Measurements from ENCODE around the gene KCNK13.
"Not testable (repeated sequence)": the region's sequence is repeated elsewhere in the genome, so short reads cannot be mapped to it uniquely, and the experiment has no call there.

Gene KCNK13

DNA sequence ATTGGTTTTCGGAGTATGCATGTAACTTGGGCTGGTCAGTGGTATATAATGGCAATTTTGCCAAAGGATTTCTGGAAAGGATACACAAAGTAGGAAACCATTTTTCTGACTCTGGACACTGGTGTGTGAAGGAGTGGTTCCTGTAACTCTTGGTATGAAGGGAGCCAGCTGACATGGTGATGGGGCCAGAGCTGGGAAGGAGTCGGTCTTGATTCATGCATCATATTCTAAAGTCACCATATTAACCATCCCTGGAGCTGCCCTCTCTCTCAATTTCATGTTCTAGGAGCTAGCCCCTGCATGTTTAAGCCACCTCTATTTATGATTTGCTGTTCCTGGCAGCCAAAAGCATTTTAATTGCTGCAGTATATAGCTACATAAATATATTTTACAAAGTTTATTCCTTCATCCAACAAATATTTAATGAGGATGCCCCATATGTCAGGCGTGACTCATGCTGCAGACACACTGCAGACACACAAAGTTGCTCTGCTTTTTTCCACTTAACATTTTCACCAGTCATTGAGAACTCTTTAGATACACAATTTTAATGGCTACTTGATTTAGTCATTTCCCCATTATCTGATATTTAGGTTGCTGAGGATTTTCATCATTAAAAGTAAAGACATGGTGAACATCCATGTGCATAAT, 115.9 kb downstream of the KCNK13 start:
- H3K36me3 Mint-ChIP-seq (ENCODE audit: low read depth): peaks cover 8% of the 10 kb centered on the region
- H3K4me3 Mint-ChIP-seq: no peak overlapping the region

DNA sequence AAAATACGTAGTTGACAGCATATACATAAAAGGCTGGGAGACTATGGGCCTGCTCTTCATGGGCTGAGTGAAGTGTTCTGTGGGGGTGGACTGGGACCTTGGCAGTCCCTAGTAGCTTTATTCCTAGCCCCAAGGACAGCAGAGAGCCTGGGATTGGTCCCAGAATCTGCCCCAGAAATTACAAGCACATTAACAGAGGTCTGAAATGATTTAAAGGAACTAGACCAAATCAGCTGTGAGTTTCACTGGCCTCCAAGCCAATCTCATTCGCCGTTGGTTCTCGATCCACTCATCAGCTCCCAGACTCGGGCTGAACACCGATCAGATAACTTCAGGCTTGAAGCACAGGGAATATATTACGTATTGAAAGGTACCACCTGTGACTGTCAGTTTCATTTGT, 117.6 kb downstream of the KCNK13 start:
- Mint-ChIP-seq H3K4me1 (ENCODE audit: low read depth) (no peaks in the 10 kb centered on the region), H3K4me3 (no peak overlapping the region), H3K36me3 (ENCODE audit: low read depth) (peaks cover 20% of the 10 kb centered on the region), H3K27me3 (peaks cover 3% of the 10 kb centered on the region), H3K27ac (no peak overlapping the region), H3K9me3 (no peaks in the 10 kb centered on the region)
- intact Hi-C loops (cut with micrococcal nuclease): no loop called here

More for the DNA sequence above, 115.9 kb downstream of the KCNK13 start:
- H3K9me3 Mint-ChIP-seq: peaks cover 15% of the 10 kb centered on the region
- H3K27me3 Mint-ChIP-seq: peaks cover 3% of the 10 kb centered on the region
- H3K4me1 Mint-ChIP-seq (ENCODE audit: low read depth): no peaks in the 10 kb centered on the region
- intact Hi-C loops (cut with micrococcal nuclease): no loop called here
- H3K27ac Mint-ChIP-seq: no peak overlapping the region

DNA sequence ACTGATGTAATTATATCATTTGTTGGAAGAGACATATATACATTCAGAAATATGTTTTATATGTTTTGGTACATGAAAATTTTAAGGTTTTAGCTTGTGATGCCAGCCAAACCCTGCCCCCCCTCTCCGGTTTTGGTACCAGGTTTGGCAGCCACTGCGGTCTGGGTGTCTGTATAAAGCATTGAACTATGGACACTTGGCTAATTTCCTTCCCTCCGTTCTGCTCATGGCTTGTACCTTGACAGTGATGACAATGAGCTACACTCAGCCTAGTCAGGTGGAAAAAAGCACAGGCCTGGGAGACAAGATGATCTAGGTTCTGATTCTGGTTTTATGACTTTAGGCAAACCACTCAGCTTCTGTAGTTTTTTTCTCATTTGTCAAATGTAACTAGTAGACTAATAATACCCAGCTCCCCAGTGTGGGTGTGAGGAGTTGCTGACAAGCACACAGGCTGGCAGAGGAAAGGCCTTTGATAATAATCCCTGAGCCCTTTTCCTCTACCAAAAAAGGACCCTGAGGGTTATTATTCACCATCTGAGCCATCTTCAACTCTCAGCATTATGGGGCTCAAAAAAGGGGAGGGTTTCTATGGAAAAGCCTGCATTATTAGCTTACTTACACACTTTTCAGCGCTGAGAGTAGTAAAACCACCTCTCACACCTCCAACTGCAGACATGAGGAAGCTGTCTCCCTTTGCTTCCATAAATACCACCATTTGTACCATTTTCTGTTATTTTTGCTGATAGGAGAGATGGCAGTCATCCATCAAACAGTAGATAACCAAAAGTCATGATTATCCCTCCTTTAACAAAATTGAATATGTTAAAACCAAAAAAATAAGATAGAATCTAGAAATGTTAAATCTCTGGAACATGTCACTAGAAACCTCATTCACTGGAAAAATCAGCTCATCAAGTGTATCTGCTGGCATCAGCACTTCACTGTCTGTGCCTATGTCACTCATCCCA, 118.3 kb downstream of the KCNK13 start:
- Mint-ChIP-seq H3K9me3 (no peaks in the 10 kb centered on the region), H3K36me3 (ENCODE audit: low read depth) (peaks cover 28% of the 10 kb centered on the region), H3K4me3 (no peak overlapping the region), H3K27ac (no peak overlapping the region), H3K27me3 (peaks cover 3% of the 10 kb centered on the region), H3K4me1 (ENCODE audit: low read depth) (no peaks in the 10 kb centered on the region)
- intact Hi-C loops (cut with micrococcal nuclease): no loop called here

DNA sequence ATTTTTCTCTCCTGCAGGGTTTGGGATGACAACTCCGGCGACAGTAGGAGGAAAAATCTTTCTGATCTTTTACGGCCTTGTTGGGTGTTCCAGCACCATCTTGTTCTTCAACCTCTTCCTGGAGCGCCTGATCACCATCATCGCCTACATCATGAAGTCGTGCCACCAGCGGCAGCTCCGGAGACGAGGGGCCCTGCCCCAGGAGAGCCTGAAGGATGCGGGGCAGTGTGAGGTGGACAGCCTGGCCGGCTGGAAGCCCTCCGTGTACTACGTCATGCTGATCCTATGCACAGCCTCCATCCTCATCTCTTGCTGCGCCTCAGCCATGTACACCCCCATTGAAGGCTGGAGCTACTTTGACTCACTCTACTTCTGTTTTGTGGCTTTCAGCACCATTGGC, 122.3 kb downstream of the KCNK13 start:
- Mint-ChIP-seq H3K9me3 (peaks cover 12% of the 10 kb centered on the region), H3K36me3 (ENCODE audit: low read depth) (peaks cover 50% of the 10 kb centered on the region), H3K27ac (no peak overlapping the region), H3K4me1 (ENCODE audit: low read depth) (no peaks in the 10 kb centered on the region), H3K4me3 (no peak overlapping the region), H3K27me3 (peaks cover 4% of the 10 kb centered on the region)
- intact Hi-C loops (cut with micrococcal nuclease): no loop called here

DNA sequence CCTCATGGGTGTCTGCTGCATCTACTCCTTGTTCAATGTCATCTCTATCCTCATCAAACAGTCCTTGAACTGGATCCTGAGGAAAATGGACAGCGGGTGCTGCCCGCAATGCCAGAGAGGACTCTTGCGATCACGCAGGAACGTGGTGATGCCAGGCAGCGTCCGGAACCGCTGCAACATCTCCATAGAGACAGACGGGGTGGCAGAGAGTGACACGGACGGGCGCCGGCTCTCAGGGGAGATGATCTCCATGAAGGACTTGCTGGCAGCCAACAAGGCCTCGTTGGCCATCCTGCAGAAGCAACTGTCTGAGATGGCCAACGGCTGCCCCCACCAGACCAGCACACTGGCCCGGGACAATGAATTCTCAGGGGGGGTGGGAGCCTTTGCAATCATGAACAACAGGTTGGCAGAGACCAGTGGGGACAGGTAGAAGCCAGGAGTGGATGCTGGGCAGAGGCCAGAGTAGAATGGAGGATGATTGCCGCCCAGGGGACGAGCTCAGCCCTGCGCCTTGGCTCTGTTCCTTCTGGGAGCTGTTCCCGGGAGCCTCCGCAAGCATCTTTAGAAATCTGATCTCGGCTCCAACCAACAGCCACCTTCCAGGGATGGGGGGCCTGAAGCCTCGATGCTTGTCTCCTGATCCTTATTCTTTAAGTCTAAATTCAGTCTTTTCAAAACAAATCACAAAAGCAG, 122.9 kb downstream of the KCNK13 start:
- Mint-ChIP-seq H3K36me3 (ENCODE audit: low read depth) (peaks cover 55% of the 10 kb centered on the region), H3K27me3 (peaks cover 4% of the 10 kb centered on the region), H3K4me3 (no peak overlapping the region), H3K27ac (no peak overlapping the region), H3K9me3 (peaks cover 12% of the 10 kb centered on the region), H3K4me1 (ENCODE audit: low read depth) (no peaks in the 10 kb centered on the region)
- intact Hi-C loops (cut with micrococcal nuclease): no loop called here

DNA sequence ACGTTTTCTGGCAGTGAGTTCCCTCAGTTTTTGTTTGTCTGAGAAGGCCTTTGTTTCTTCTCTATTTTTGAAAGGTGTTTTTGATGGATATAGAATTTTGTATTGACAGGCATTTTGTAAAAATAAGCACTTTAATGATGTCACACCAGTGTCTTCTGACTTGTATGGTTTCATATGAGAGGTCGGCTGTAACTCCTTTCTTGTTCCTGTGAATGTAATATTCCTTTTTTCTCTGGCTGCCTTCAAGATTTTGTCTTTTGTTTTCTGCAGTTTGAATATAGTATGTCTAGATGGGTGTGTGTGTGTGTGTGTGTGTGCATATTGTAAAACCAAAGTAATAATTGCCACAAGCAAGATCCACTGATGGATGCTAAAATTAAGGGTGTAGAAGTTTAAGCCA, 126.8 kb downstream of the KCNK13 start:
- Mint-ChIP-seq H3K4me3 (no peak overlapping the region), H3K36me3 (ENCODE audit: low read depth) (peaks cover 43% of the 10 kb centered on the region), H3K27me3 (peaks cover 1% of the 10 kb centered on the region), H3K9me3 (peaks cover 12% of the 10 kb centered on the region), H3K4me1 (ENCODE audit: low read depth) (no peaks in the 10 kb centered on the region), H3K27ac (no peak overlapping the region)
- intact Hi-C loops (cut with micrococcal nuclease): no loop called here

DNA sequence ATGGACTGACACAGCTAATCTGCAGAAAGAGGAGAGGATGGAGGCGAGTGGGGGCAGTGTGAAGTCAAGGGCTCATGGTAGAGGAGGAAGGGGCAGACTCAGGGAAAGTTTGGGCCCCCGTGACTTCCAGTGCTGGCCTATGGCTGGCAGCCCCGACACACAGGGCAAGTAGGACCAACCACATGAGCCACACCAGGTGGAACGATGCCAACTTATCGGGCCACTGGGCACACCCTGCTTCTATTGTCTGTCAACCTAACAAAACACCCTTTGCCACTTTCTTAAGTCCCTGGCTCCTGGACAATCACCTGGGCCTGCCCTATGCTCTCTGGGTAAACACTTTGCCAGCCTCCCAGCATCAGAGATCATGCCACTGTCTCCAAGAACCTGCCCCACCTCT, 129.4 kb downstream of the KCNK13 start:
- peaks cover 12% of the 10 kb centered on the region for H3K9me3 Mint-ChIP-seq

DNA sequence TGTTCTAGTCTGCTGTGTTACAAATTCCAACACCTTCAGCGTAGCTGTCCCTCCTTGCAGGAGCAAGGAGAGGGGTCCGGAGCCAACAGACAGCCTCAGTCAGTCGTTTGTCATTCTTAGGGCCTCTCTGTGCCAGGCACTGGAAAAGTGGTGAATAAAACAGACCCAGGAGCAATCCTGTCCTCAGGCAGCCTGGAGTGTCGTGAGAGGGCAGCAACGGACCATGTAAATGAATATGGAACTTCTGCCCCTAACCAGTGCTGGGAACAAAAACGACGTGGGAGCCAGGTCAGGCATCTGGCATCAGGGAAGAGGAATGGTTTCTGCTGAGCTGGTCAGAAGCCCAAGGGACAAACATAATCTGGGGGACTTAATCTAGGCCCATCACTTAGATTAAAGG, 129.8 kb downstream of the KCNK13 start:
- H3K27me3 Mint-ChIP-seq: peaks cover 17% of the 10 kb centered on the region
- intact Hi-C loops (cut with micrococcal nuclease): no loop called here
- no peak overlapping the region for H3K4me3 Mint-ChIP-seq
- H3K27ac Mint-ChIP-seq: peak overlapping the region; percentile 6
- no peaks in the 10 kb centered on the region for H3K4me1 Mint-ChIP-seq (ENCODE audit: low read depth)
- peaks cover 12% of the 10 kb centered on the region for H3K9me3 Mint-ChIP-seq
- peaks cover 13% of the 10 kb centered on the region for H3K36me3 Mint-ChIP-seq (ENCODE audit: low read depth)

More for the DNA sequence above, 129.4 kb downstream of the KCNK13 start:
- H3K36me3 Mint-ChIP-seq (ENCODE audit: low read depth): peaks cover 17% of the 10 kb centered on the region
- intact Hi-C loops (cut with micrococcal nuclease): no loop called here
- peaks cover 15% of the 10 kb centered on the region for H3K27me3 Mint-ChIP-seq
- no peaks in the 10 kb centered on the region for H3K4me1 Mint-ChIP-seq (ENCODE audit: low read depth)
- H3K4me3 Mint-ChIP-seq: no peak overlapping the region
- peak overlapping the region; percentile 6 for H3K27ac Mint-ChIP-seq

DNA sequence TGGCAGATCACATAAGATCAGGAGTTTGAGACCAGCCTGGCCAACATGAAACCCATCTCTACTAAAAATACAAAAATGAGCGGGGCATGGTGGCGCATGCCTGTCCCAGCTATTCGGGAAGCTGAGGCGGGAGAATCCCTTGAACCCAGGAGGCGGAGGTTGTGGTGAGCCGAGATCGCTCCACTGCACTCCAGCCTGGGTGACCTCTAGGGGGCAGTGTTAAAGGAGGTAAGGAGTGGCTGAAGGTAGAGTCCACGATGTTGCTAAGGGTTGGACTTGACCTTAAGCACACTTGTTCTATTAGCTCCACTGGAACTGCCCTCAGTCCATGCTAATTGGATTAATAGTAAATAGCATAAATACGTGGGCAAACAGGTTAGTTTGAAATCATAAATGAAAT, 132.1 kb downstream of the KCNK13 start:
- Mint-ChIP-seq H3K4me3 (no peak overlapping the region), H3K27ac (no peak overlapping the region), H3K4me1 (ENCODE audit: low read depth) (no peaks in the 10 kb centered on the region), H3K9me3 (peaks cover 2% of the 10 kb centered on the region), H3K27me3 (peaks cover 25% of the 10 kb centered on the region), H3K36me3 (ENCODE audit: low read depth) (peaks cover 7% of the 10 kb centered on the region)
- intact Hi-C loops (cut with micrococcal nuclease): no loop called here

DNA sequence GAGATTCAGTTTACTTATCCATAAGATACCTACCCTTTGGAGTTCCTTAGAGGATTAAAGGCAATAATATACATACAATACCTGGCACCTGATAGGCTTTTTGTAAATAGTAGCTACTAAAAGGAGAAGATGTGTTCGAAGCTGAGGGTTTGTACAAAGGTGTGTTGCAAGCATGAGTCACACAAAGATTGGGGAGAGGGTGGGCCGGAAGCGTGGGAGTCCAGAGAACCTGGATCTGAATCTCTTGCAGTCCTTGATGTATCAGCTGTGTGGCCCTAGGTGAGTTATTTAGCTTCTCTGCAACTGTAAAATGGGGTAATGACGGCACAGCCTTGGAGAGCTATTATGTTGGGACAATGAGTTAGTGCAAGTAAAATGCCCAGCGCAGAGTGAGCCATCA, 132.9 kb downstream of the KCNK13 start:
- Mint-ChIP-seq H3K36me3 (ENCODE audit: low read depth) (no peaks in the 10 kb centered on the region), H3K27ac (no peak overlapping the region), H3K27me3 (peaks cover 25% of the 10 kb centered on the region), H3K9me3 (no peaks in the 10 kb centered on the region), H3K4me3 (no peak overlapping the region), H3K4me1 (ENCODE audit: low read depth) (no peaks in the 10 kb centered on the region)
- intact Hi-C loops (cut with micrococcal nuclease): no loop called here

DNA sequence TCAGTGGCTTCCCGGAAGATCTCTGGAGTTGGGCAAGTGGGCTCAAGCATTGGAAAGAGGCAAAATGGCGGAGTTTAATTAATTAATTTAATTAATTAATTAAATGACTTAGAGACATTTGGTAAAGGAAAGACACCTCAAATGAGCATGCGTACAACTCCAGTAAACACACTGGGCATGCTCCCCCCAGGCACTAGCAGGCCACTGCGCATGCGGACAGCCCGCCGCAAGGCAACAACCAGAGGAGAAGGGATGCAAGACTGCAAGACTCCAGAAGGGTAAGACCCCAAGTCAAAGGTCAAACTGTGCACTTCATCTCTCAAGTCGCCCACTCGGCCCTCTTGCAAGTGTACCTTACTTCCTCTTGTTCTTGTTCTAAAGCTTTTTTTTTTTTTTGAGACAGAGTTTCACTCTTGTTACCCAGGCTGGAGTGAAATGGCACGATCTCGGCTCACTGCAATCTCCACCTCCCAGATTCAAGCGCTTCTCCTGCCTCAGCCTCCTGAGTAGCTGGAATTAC, 136.8 kb downstream of the KCNK13 start:
- Mint-ChIP-seq H3K27ac (no peak overlapping the region), H3K27me3 (peaks cover 28% of the 10 kb centered on the region), H3K4me1 (ENCODE audit: low read depth) (no peaks in the 10 kb centered on the region), H3K9me3 (peaks cover 13% of the 10 kb centered on the region), H3K4me3 (no peak overlapping the region), H3K36me3 (ENCODE audit: low read depth) (no peaks in the 10 kb centered on the region)
- intact Hi-C loops (cut with micrococcal nuclease): no loop called here

DNA sequence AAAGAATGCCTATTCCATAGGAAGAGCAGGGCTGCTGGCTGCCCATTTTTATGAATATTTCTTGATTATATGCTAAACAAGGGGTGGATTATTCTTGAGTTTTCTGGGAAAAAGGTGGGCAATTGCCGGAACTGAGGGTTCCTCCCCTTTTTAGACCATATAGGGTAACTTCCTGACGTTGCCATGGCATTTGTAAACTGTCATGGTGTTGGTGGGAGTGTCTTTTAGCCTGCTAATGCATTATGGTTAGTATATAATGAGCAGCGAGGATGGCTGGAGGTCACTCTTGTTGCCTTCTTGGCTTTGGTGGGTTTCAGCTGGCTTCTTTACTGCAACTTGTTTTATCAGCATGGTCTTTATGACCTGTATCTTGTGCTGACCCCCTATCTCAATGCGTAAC, 138.8 kb downstream of the KCNK13 start:
- H3K9me3 Mint-ChIP-seq: peaks cover 17% of the 10 kb centered on the region
- H3K27ac Mint-ChIP-seq: not testable (repeated sequence)

DNA sequence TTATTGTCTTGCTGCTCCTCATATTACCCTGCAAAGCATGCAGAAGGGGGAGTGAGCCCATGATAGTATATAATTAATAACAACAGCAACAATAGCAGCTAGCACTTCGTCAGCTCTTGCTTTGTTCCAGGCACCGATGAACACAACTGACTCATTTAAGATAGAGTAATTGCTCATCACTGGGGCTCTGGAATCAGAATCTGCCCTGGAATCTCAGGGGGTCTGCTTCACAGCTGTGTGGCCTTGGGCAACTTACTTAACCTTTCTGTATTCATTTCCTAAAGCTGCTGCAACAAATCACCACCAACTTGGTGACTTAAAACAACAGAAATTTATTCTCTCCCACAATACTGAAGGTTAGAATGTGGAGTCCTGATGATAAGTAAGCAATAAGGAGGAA, 139.6 kb downstream of the KCNK13 start:
- no peaks in the 10 kb centered on the region for H3K36me3 Mint-ChIP-seq (ENCODE audit: low read depth)
- H3K27me3 Mint-ChIP-seq: peaks cover 20% of the 10 kb centered on the region
- H3K27ac Mint-ChIP-seq: no peak overlapping the region
- no peak overlapping the region for H3K4me3 Mint-ChIP-seq
- peaks cover 17% of the 10 kb centered on the region for H3K9me3 Mint-ChIP-seq
- intact Hi-C loops (cut with micrococcal nuclease): no loop called here
- no peaks in the 10 kb centered on the region for H3K4me1 Mint-ChIP-seq (ENCODE audit: low read depth)

More for the DNA sequence above, 138.8 kb downstream of the KCNK13 start:
- H3K4me3 Mint-ChIP-seq; H3K4me1 Mint-ChIP-seq (ENCODE audit: low read depth); intact Hi-C loops (cut with micrococcal nuclease); H3K36me3 Mint-ChIP-seq (ENCODE audit: low read depth): not testable (repeated sequence)
- peaks cover 21% of the 10 kb centered on the region for H3K27me3 Mint-ChIP-seq

DNA sequence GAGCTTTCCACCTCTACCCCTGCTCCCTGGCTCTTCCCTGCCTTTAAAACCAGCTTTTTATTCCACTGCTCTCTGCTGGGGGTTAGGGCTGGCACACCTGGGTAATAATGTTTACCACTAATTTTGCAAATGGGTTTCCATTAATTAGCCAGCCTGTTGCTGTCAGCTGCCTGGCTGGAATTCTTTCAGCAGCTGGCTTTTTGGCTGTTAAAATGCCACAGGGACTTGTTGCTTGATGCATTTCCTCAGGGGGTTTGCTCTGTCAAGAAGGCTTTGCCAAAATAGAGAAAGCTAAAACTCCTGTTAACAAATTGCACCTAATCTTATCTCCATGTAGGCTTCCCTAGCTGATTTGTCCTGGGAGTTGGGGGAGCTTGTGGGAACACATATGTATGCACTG, 142.7 kb downstream of the KCNK13 start:
- Mint-ChIP-seq H3K27me3 (peaks cover 12% of the 10 kb centered on the region), H3K9me3 (peaks cover 17% of the 10 kb centered on the region), H3K4me3 (no peak overlapping the region), H3K27ac (no peak overlapping the region), H3K4me1 (ENCODE audit: low read depth) (no peaks in the 10 kb centered on the region), H3K36me3 (ENCODE audit: low read depth) (no peaks in the 10 kb centered on the region)
- intact Hi-C loops (cut with micrococcal nuclease): no loop called here

All from dendritic cell treated with granulocyte-macrophage colony-stimulating factor and Interleukin-4, amounts not matched to agents 40 ng/mL and 50 ng/mL, for 4 days (primary cell).